Measurements from ENCODE around the gene RAX2. TPM values are rescaled to one million over a fixed set of nuclear protein-coding genes. Genes with fewer than 3 reads are reported as not detected.

Gene RAX2
- total and polyA plus RNA-seq, 2 experiments from 2014 or later: 0.22 TPM; not detected in 1

DNA sequence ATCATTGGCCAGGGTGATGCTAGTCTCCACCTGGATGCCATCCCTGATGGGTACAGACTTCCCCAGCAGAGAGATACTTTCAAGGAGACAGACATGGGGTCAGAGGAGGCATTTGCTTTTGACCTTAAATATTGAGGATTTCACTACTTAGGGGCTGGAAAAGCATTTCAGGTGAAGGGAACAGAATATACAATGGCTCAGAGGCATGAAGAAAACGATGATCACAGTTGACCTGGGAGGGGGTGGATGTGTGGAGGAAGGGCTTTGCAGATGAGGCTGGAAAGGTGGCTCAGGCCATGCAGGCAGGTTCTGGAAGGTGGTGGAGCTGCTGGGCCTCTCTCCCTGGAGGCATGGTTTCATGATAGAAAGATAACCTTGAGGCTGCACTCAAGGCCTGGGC, 10.3 kb upstream of the RAX2 start:
- no peaks in the 10 kb centered on the region for H4K20me1 ChIP-seq (ENCODE audit: insufficient read depth, poor library complexity, severe bottlenecking)
- H3K4me2 ChIP-seq: no peak overlapping the region
- no peak overlapping the region for H3K27ac ChIP-seq
- H3K4me3 ChIP-seq: no peak overlapping the region
- H3K9me2 ChIP-seq (replicated peaks; ENCODE audit: insufficient read depth): no peaks in the 10 kb centered on the region
- H3K79me2 ChIP-seq: no peaks in the 10 kb centered on the region
- no peak overlapping the region for H2AFZ ChIP-seq
- peaks cover 2% of the 10 kb centered on the region for H3K9me3 ChIP-seq (ENCODE audit: low read depth)
- WGBS (ENCODE audit: low lambda C conversion rate, missing lambda C conversion rate): 100% methylated on average over 1 of the region's 1 CpG
- DNase-seq (ENCODE audit: low spot score): no peak
- no peaks in the 10 kb centered on the region for H3K36me3 ChIP-seq (replicated peaks; ENCODE audit: insufficient read depth, low read depth)
- H3K27me3 ChIP-seq: peaks cover 30% of the 10 kb centered on the region
- TF ChIP-seq EZH2phosphoT487 (IDR thresholded peaks at IDR 0.05; ENCODE audit: low read depth, severe bottlenecking, unreplicated experiment) (no peak), CTCF (IDR thresholded peaks at IDR 0.05; ENCODE audit: poor library complexity) (no peak), EZH2 (IDR thresholded peaks at IDR 0.05; ENCODE audit: borderline replicate concordance) (no peak)
- H3K4me1 ChIP-seq (ENCODE audit: insufficient read depth): no peaks in the 10 kb centered on the region

GRCh38 chr19:3781603-3782002, 9.6 kb upstream of the RAX2 start:
- Histone ChIP-seq H3K79me2 (no peaks in the 10 kb centered on the region), H3K4me2 (no peak overlapping the region), H3K27me3 (peaks cover 24% of the 10 kb centered on the region), H2AFZ (no peak overlapping the region), H3K36me3 (replicated peaks; ENCODE audit: insufficient read depth, low read depth) (no peaks in the 10 kb centered on the region), H3K9me2 (replicated peaks; ENCODE audit: insufficient read depth) (no peaks in the 10 kb centered on the region), H3K27ac (no peak overlapping the region), H3K4me1 (ENCODE audit: insufficient read depth) (no peaks in the 10 kb centered on the region), H3K9me3 (ENCODE audit: low read depth) (peaks cover 2% of the 10 kb centered on the region), H4K20me1 (ENCODE audit: insufficient read depth, poor library complexity, severe bottlenecking) (no peaks in the 10 kb centered on the region), H3K4me3 (no peak overlapping the region)
- TF ChIP-seq EZH2 (IDR thresholded peaks at IDR 0.05; ENCODE audit: borderline replicate concordance) (no peak), EZH2phosphoT487 (IDR thresholded peaks at IDR 0.05; ENCODE audit: low read depth, severe bottlenecking, unreplicated experiment) (no peak), CTCF (IDR thresholded peaks at IDR 0.05; ENCODE audit: poor library complexity) (no peak)
- no peak for DNase-seq (ENCODE audit: low spot score)
- 98% methylated on average over 2 of the region's 2 CpGs for WGBS (ENCODE audit: low lambda C conversion rate, missing lambda C conversion rate)

GRCh38 chr19:3780786-3781304, 8.8 kb upstream of the RAX2 start:
- WGBS (ENCODE audit: low lambda C conversion rate, missing lambda C conversion rate): 96% methylated on average over 9 of the region's 9 CpGs
- Histone ChIP-seq H3K79me2 (no peaks in the 10 kb centered on the region), H3K4me3 (no peak overlapping the region), H3K27me3 (peaks cover 20% of the 10 kb centered on the region), H3K4me2 (no peak overlapping the region), H3K9me3 (ENCODE audit: low read depth) (peaks cover 2% of the 10 kb centered on the region), H3K4me1 (ENCODE audit: insufficient read depth) (no peaks in the 10 kb centered on the region), H3K27ac (no peak overlapping the region), H3K9me2 (replicated peaks; ENCODE audit: insufficient read depth) (no peaks in the 10 kb centered on the region), H4K20me1 (ENCODE audit: insufficient read depth, poor library complexity, severe bottlenecking) (no peaks in the 10 kb centered on the region), H3K36me3 (replicated peaks; ENCODE audit: insufficient read depth, low read depth) (no peaks in the 10 kb centered on the region), H2AFZ (no peak overlapping the region)
- DNase-seq (ENCODE audit: low spot score): no peak
- TF ChIP-seq CTCF (IDR thresholded peaks at IDR 0.05; ENCODE audit: poor library complexity) (no peak), EZH2 (IDR thresholded peaks at IDR 0.05; ENCODE audit: borderline replicate concordance) (no peak), EZH2phosphoT487 (IDR thresholded peaks at IDR 0.05; ENCODE audit: low read depth, severe bottlenecking, unreplicated experiment) (no peak)

All from hepatocyte (in vitro differentiated cells).